Keratinocyte (primary cell): Measurements from ENCODE around the gene PITPNM3. TPM values are rescaled to one million over a fixed set of nuclear protein-coding genes. Genes with fewer than 3 reads are reported as not detected.

Experiments used
- DNase-seq: peaks from one replicate; pipeline ENCODE4 v3.0.0-alpha.2; 2011; ENCODE audit warnings: low read depth, missing footprints, low spot score
- FAIRE-seq: peaks from 2 replicates; lab custom pipeline; 2011; peaks lifted over from hg19 to GRCh38; lab: Jason Lieb, UNC
- H2AFZ ChIP-seq: 2 replicates; pipeline ENCODE4 v1.6.0; 2012; ENCODE audit warnings: low read length, control low read depth, inconsistent platforms; ENCODE audit not compliant: control insufficient read depth
- H3K27ac ChIP-seq: 2 replicates; pipeline ENCODE4 v1.5.1; 2011; ENCODE audit warnings: low read length; ENCODE audit not compliant: control insufficient read depth, insufficient read depth
- H3K27me3 ChIP-seq: 3 replicates; pipeline ENCODE4 v1.6.0; 2011; ENCODE audit warnings: low read length; ENCODE audit not compliant: control insufficient read depth, insufficient read depth; ENCODE audit errors: extremely low read depth
- H3K36me3 ChIP-seq, 2 experiments: 2 replicates in 1 of 2; 3 replicates in 1 of 2; pipeline ENCODE4 v1.5.1; 2011; ENCODE audit warnings: low read length in 2 of 2, mild to moderate bottlenecking in 1 of 2; ENCODE audit not compliant: control insufficient read depth in 2 of 2, insufficient read depth in 2 of 2; ENCODE audit errors: extremely low read depth in 1 of 2
- H3K4me1 ChIP-seq: 3 replicates; pipeline ENCODE4 v1.5.1; 2011; ENCODE audit warnings: low read length; ENCODE audit not compliant: control insufficient read depth, insufficient read depth; ENCODE audit errors: extremely low read depth
- H3K4me2 ChIP-seq: 3 replicates; pipeline ENCODE4 v1.6.0; 2011; ENCODE audit warnings: low read depth, low read length; ENCODE audit not compliant: control insufficient read depth, insufficient read depth; ENCODE audit errors: extremely low read depth
- H3K4me3 ChIP-seq, 3 experiments: fragments of 200-600 bp in 1 of 3; sonication (generic) in 1 of 3; 2 replicates in 2 of 3; 3 replicates in 1 of 3; pipeline ENCODE4 v1.5.1; 2011 to 2016; ENCODE audit warnings: low read length in 3 of 3, mild to moderate bottlenecking in 3 of 3, control low read depth in 2 of 3, inconsistent platforms in 1 of 3, low read depth in 1 of 3, mixed read lengths in 1 of 3, mixed run types in 1 of 3, moderate library complexity in 1 of 3; ENCODE audit not compliant: control insufficient read depth in 2 of 3, insufficient read depth in 2 of 3; ENCODE audit errors: extremely low read depth in 1 of 3
- H3K79me2 ChIP-seq: 2 replicates; pipeline ENCODE4 v1.6.0; 2012; ENCODE audit warnings: low read length; ENCODE audit not compliant: control insufficient read depth, insufficient read depth
- H3K9ac ChIP-seq: 3 replicates; pipeline ENCODE4 v1.6.0; 2011; ENCODE audit warnings: low read length; ENCODE audit not compliant: control insufficient read depth, insufficient read depth; ENCODE audit errors: extremely low read depth
- H3K9me1 ChIP-seq: 3 replicates; pipeline ENCODE4 v1.6.0; 2011; ENCODE audit warnings: low read length; ENCODE audit not compliant: control insufficient read depth, insufficient read depth; ENCODE audit errors: extremely low read depth
- H3K9me3 ChIP-seq: 2 replicates; pipeline ENCODE4 v1.5.1; 2012; ENCODE audit warnings: low read depth, low read length; ENCODE audit not compliant: control insufficient read depth
- H4K20me1 ChIP-seq: 3 replicates; pipeline ENCODE4 v1.6.0; 2011; ENCODE audit warnings: low read length; ENCODE audit not compliant: control insufficient read depth, insufficient read depth; ENCODE audit errors: extremely low read depth
- CTCF ChIP-seq, 3 experiments: IDR thresholded peaks in 1 of 3; conservative IDR thresholded peaks in 1 of 3; optimal IDR thresholded peaks in 1 of 3; 2 replicates in 2 of 3; 3 replicates in 1 of 3; pipeline versions ENCODE3 to v1.5.1; 2011; ENCODE audit warnings: low read length in 3 of 3, mild to moderate bottlenecking in 3 of 3, moderate library complexity in 2 of 3, control low read depth in 1 of 3, inconsistent platforms in 1 of 3; ENCODE audit not compliant: insufficient read depth in 2 of 3; ENCODE audit errors: extremely low read depth in 1 of 3
- EZH2 ChIP-seq: IDR thresholded peaks from one replicate; pipeline ENCODE4 v1.6.1; 2012; ENCODE audit warnings: inconsistent platforms, mild to moderate bottlenecking, low read length, moderate library complexity
- dilution Hi-C: fragments of 300-500 bp; cut with MboI; formaldehyde crosslinking; loops from one replicate; pipeline ENCODE4 v1.7.0; 2020; ENCODE audit warnings: low sequenced_read_pairs; ENCODE audit not compliant: extremely low pct_ligation_motif_present
- polyA plus RNA-seq, 5 experiments: library from polyadenylated mRNA; depleted of rRNA in 3 of 5; stranded (reverse) in 3 of 5; stranded (forward) in 1 of 5; unstranded in 1 of 5; fragments of >200 nt; gene quantifications; 1 replicate in 1 of 5; 2 replicates in 3 of 5; 3 replicates in 1 of 5; pipeline versions ENCODE4 v1.2.1 to v1.2.3, GENCODE V29; 2011 to 2012; ENCODE audit warnings: missing spikeins in 2 of 5, low read depth in 1 of 5, low replicate concordance in 1 of 5

Gene PITPNM3
- polyA plus RNA-seq, 1 donor (not counting 4 experiments of a cell fraction or from before 2014, with no cell fraction given), result 7.7 TPM

- peaks cover 2% of the 10 kb centered on the region for H3K9me1 ChIP-seq
- H2AFZ ChIP-seq, result no peak overlapping the region
- FAIRE-seq (peak; percentile 81), DNase-seq (peak; percentile 69)
- peak overlapping the region; percentile 3 for H3K4me2 ChIP-seq
- dilution Hi-C loops, result no loop called here
- H4K20me1 ChIP-seq, result peaks cover 3% of the 10 kb centered on the region
- H3K4me3 ChIP-seq, result no peak overlapping the region
- no peak for TF ChIP-seq EZH2
- TF ChIP-seq CTCF (optimal IDR thresholded peaks at IDR 0.05 in 1 of 3, IDR thresholded peaks at IDR 0.05 in 1 of 3, conservative IDR thresholded peaks at IDR 0.05 in 1 of 3; ENCODE audit: extremely low read depth in 1 of 3, insufficient read depth in 2 of 3, low read length in 3 of 3), result peak; percentile 3 to 60 (median 26)
- H3K79me2 ChIP-seq, result no peaks in the 10 kb centered on the region
- no peak overlapping the region for H3K27ac ChIP-seq
- H3K9ac ChIP-seq, result no peak overlapping the region
- H3K36me3 ChIP-seq, result peaks cover 2 to 8% of the 10 kb centered on the region in 2 experiments
- no peaks in the 10 kb centered on the region for H3K27me3 ChIP-seq
- H3K9me3 ChIP-seq, result no peaks in the 10 kb centered on the region
- peaks cover 48% of the 10 kb centered on the region for H3K4me1 ChIP-seq
Observed at GRCh38 chr17:6471531-6472465, 84.6 kb downstream of the PITPNM3 start.

- TF ChIP-seq CTCF (optimal IDR thresholded peaks at IDR 0.05 in 1 of 3, IDR thresholded peaks at IDR 0.05 in 1 of 3, conservative IDR thresholded peaks at IDR 0.05 in 1 of 3; ENCODE audit: extremely low read depth in 1 of 3, insufficient read depth in 2 of 3, low read length in 3 of 3), result no peak
- Histone ChIP-seq H3K27ac (no peak overlapping the region), H2AFZ (no peak overlapping the region), H3K36me3 (peaks cover 2 to 8% of the 10 kb centered on the region in 2 experiments), H3K9me3 (no peaks in the 10 kb centered on the region), H4K20me1 (peaks cover 3% of the 10 kb centered on the region), H3K79me2 (no peaks in the 10 kb centered on the region), H3K4me2 (no peak overlapping the region), H3K9ac (no peak overlapping the region), H3K4me3 (no peak overlapping the region), H3K27me3 (no peaks in the 10 kb centered on the region), H3K9me1 (peaks cover 2% of the 10 kb centered on the region), H3K4me1 (peaks cover 39% of the 10 kb centered on the region)
- no peak for FAIRE-seq
- dilution Hi-C loops, result no loop called here
- no peak for DNase-seq
Observed at GRCh38 chr17:6470751-6471521, 85.4 kb downstream of the PITPNM3 start.
